HG03108 (cell line): ENCODE results near the gene TFDP1.

Source experiments
- ATAC-seq: cut with Tn5 transposase; IDR thresholded peaks from one replicate; pipeline ENCODE4 v1.9.1; 2021; ENCODE audit warnings: moderate library complexity; ENCODE audit not compliant: unreplicated experiment

TFDP1 gene

GRCh38 chr13:113584205-113584869, at the start of gene TFDP1:
Gene TFDP1, plus strand, starts transcription at chr13:113584753. Its CDS starts 1,085 bp downstream, at chr13:113585838.
- peak; percentile 76 for ATAC-seq

GRCh38 chr13:113535381-113535781, 49.2 kb upstream of the TFDP1 start:
- no peak for ATAC-seq

GRCh38 chr13:113536461-113537110, 48.0 kb upstream of the TFDP1 start:
- no peak for ATAC-seq

- no peak for ATAC-seq
Measured at GRCh38 chr13:113537205-113537604, 47.3 kb upstream of the TFDP1 start.

GRCh38 chr13:113537909-113538688, 46.5 kb upstream of the TFDP1 start:
- ATAC-seq: no peak

- no peak for ATAC-seq
Measured at GRCh38 chr13:113538689-113539058, 45.9 kb upstream of the TFDP1 start.

GRCh38 chr13:113539176-113539575, 45.4 kb upstream of the TFDP1 start:
- ATAC-seq: no peak

- no peak for ATAC-seq
Measured at GRCh38 chr13:113539822-113540221, 44.7 kb upstream of the TFDP1 start.

- no peak for ATAC-seq
Measured at GRCh38 chr13:113540523-113540922, 44.0 kb upstream of the TFDP1 start.

GRCh38 chr13:113542751-113543424, 41.7 kb upstream of the TFDP1 start:
- no peak for ATAC-seq

- no peak for ATAC-seq
Measured at GRCh38 chr13:113544071-113544891, 40.3 kb upstream of the TFDP1 start.

- no peak for ATAC-seq
Measured at GRCh38 chr13:113544896-113545295, 39.7 kb upstream of the TFDP1 start.

GRCh38 chr13:113545455-113545930, 39.1 kb upstream of the TFDP1 start:
- ATAC-seq: no peak

- ATAC-seq: no peak
Measured at GRCh38 chr13:113545931-113546516, 38.5 kb upstream of the TFDP1 start.

- no peak for ATAC-seq
Measured at GRCh38 chr13:113546571-113547237, 37.8 kb upstream of the TFDP1 start.

GRCh38 chr13:113547238-113547971, 37.1 kb upstream of the TFDP1 start:
- no peak for ATAC-seq

- ATAC-seq: no peak
Measured at GRCh38 chr13:113548171-113548641, 36.3 kb upstream of the TFDP1 start.

- no peak for ATAC-seq
Measured at GRCh38 chr13:113548778-113549621, 35.6 kb upstream of the TFDP1 start.
